NCI-H2107 treated with DMSO at 0.1 percent for 48 hours (cell line): Measurements from ENCODE around the gene TRIM2.
A peak's percentile ranks its signal among the peaks of the same experiment; 100 is the strongest.

Experiments
- DNase-seq: peaks from one replicate; lab custom pipeline; 2025; ENCODE audit not compliant: unreplicated experiment; lab: John Stamatoyannopoulos, UW

TRIM2 gene

GRCh38 chr4:153221783-153222706 lies 17.8 kb downstream of the TRIM2 start:
- DNase-seq = peak; percentile 41

- DNase-seq = no peak
Measured at GRCh38 chr4:153222707-153223426, 18.6 kb downstream of the TRIM2 start.

GRCh38 chr4:153223427-153223801 lies 19.2 kb downstream of the TRIM2 start:
- DNase-seq = no peak

GRCh38 chr4:153223930-153224329 lies 19.7 kb downstream of the TRIM2 start:
- DNase-seq = peak; percentile 32

- no peak for DNase-seq
Measured at GRCh38 chr4:153224474-153224873, 20.2 kb downstream of the TRIM2 start.

- DNase-seq = no peak
Measured at GRCh38 chr4:153227469-153228075, 23.3 kb downstream of the TRIM2 start.

- DNase-seq = no peak
Measured at GRCh38 chr4:153228512-153229140, 24.4 kb downstream of the TRIM2 start.

- DNase-seq = no peak
Measured at GRCh38 chr4:153229545-153229944, 25.3 kb downstream of the TRIM2 start.

- DNase-seq = no peak
Measured at GRCh38 chr4:153232768-153233167, 28.5 kb downstream of the TRIM2 start.

GRCh38 chr4:153233761-153234371 lies 29.6 kb downstream of the TRIM2 start:
- DNase-seq = peak; percentile 11

GRCh38 chr4:153234885-153235284 lies 30.6 kb downstream of the TRIM2 start:
- no peak for DNase-seq

- DNase-seq = no peak
Measured at GRCh38 chr4:153238135-153238919, 34.1 kb downstream of the TRIM2 start.

GRCh38 chr4:153239409-153239808 lies 35.2 kb downstream of the TRIM2 start:
- no peak for DNase-seq

- DNase-seq = no peak
Measured at GRCh38 chr4:153241295-153241694, 37.1 kb downstream of the TRIM2 start.

- peak; percentile 36 for DNase-seq
Measured at GRCh38 chr4:153241970-153242838, 38.0 kb downstream of the TRIM2 start.

GRCh38 chr4:153242839-153243324 lies 38.6 kb downstream of the TRIM2 start:
- DNase-seq = no peak

- no peak for DNase-seq
Measured at GRCh38 chr4:153243468-153243867, 39.2 kb downstream of the TRIM2 start.

GRCh38 chr4:153244969-153245368 lies 40.7 kb downstream of the TRIM2 start:
- DNase-seq = no peak

GRCh38 chr4:153245775-153246174 lies 41.5 kb downstream of the TRIM2 start:
- DNase-seq = no peak
